K562 (cell line): ENCODE measurements around the gene STAB1. TPM values are rescaled to one million over a fixed set of nuclear protein-coding genes. Genes with fewer than 3 reads are reported as not detected.

Experiments
- ADNP ChIP-seq: fragments of 200-800 bp; sonication (Bioruptor generic); IDR thresholded peaks from 2 replicates; pipeline ENCODE4 v1.6.1; 2016; ENCODE audit warnings: missing genetic modification characterization, missing compliant biosample characterization
- BHLHE40 ChIP-seq: IDR thresholded peaks from 2 replicates; pipeline ENCODE4 v1.6.1; 2011; ENCODE audit warnings: low read length, improper control_type of control experiment
- BRF1 ChIP-seq: IDR thresholded peaks from 3 replicates; pipeline ENCODE4 v1.6.1; 2011; ENCODE audit warnings: borderline replicate concordance, mild to moderate bottlenecking; ENCODE audit not compliant: insufficient read length; ENCODE audit errors: extremely low read depth
- C11orf30 ChIP-seq: fragments of 450-650 bp; IDR thresholded peaks from 2 replicates; pipeline ENCODE4 v1.6.1; 2016; ENCODE audit warnings: low read depth, mild to moderate bottlenecking
- CHD4 ChIP-seq: fragments of 200-600 bp; sonication (generic); IDR thresholded peaks from 3 replicates; pipeline ENCODE4 v1.6.1; 2012; ENCODE audit warnings: low read depth, mild to moderate bottlenecking, mixed read lengths, low read length, inconsistent platforms; ENCODE audit not compliant: insufficient read depth, insufficient replicate concordance, poor library complexity, severe bottlenecking
- ETS2 ChIP-seq: IDR thresholded peaks from 2 replicates; pipeline ENCODE4 v1.6.1; 2016; ENCODE audit warnings: borderline replicate concordance, missing genetic modification characterization, mild to moderate bottlenecking, moderate library complexity, missing compliant biosample characterization; ENCODE audit not compliant: poor library complexity, severe bottlenecking
- FOXP1 ChIP-seq: sonication (generic); formaldehyde crosslinking; IDR thresholded peaks from 2 replicates; pipeline ENCODE4 v1.8.0; 2022; ENCODE audit warnings: mild to moderate bottlenecking, missing genetic modification reagents
- IRF2 ChIP-seq: sonication (generic); formaldehyde crosslinking; IDR thresholded peaks from 2 replicates; pipeline ENCODE4 v1.8.1; 2022; ENCODE audit warnings: mild to moderate bottlenecking, missing genetic modification reagents
- KDM1A ChIP-seq, 2 experiments: fragments of 450-650 bp; IDR thresholded peaks; 2 replicates each; pipeline ENCODE4 v1.6.1; 2016; ENCODE audit warnings: mild to moderate bottlenecking in 2 of 2
- KHSRP ChIP-seq: fragments of 450-650 bp; IDR thresholded peaks from 2 replicates; pipeline ENCODE4 v1.6.1; 2017
- MIER1 ChIP-seq: fragments of 450-650 bp; IDR thresholded peaks from 2 replicates; pipeline ENCODE4 v1.6.1; 2016; ENCODE audit warnings: antibody characterized with exemption, mild to moderate bottlenecking, low read depth
- NCOA6 ChIP-seq: fragments of 450-650 bp; IDR thresholded peaks from 2 replicates; pipeline ENCODE4 v1.6.1; 2017; ENCODE audit warnings: mild to moderate bottlenecking
- NFRKB ChIP-seq: fragments of 450-650 bp; IDR thresholded peaks from 2 replicates; pipeline ENCODE4 v1.6.1; 2016; ENCODE audit warnings: low read depth
- RBBP5 ChIP-seq: fragments of 200-600 bp; sonication (generic); IDR thresholded peaks from 2 replicates; pipeline ENCODE4 v1.6.1; 2012; ENCODE audit warnings: borderline replicate concordance, mild to moderate bottlenecking, low read length, control low read depth, inconsistent platforms; ENCODE audit not compliant: insufficient read depth, poor library complexity, severe bottlenecking
- SIN3A ChIP-seq, 2 experiments: fragments of 150-350 bp in 1 of 2; IDR thresholded peaks; 2 replicates each; pipeline ENCODE4 v1.6.1; 2011 to 2016; ENCODE audit warnings: borderline replicate concordance in 2 of 2, low read depth in 2 of 2, low read length in 2 of 2, mild to moderate bottlenecking in 2 of 2, moderate library complexity in 2 of 2; ENCODE audit not compliant: control insufficient read depth in 1 of 2
- STAT5A ChIP-seq: IDR thresholded peaks from 2 replicates; pipeline ENCODE4 v1.6.1; 2012; ENCODE audit warnings: low read length, inconsistent platforms, borderline replicate concordance
- ZNF174 ChIP-seq: fragments of 250-450 bp; sonication (Bioruptor Pico); IDR thresholded peaks from 2 replicates; pipeline ENCODE4 v1.4.0; 2020; ENCODE audit warnings: mild to moderate bottlenecking
- ZNF384 ChIP-seq: IDR thresholded peaks from 2 replicates; pipeline ENCODE4 v1.6.1; 2012; ENCODE audit warnings: low read depth, low read length, improper control_type of control experiment
- ZNF77 ChIP-seq: fragments of 250-450 bp; sonication (Bioruptor Pico); IDR thresholded peaks from 2 replicates; pipeline ENCODE4 v1.5.0; 2020
- ZNF778 ChIP-seq: fragments of 450-650 bp; formaldehyde crosslinking; IDR thresholded peaks from 2 replicates; pipeline ENCODE4 v1.4.0; 2020; ENCODE audit warnings: mild to moderate bottlenecking, moderate library complexity
- polyA plus RNA-seq, 8 experiments: library from polyadenylated mRNA; depleted of rRNA in 4 of 8; stranded (reverse) in 5 of 8; unstranded in 3 of 8; fragments of >200 nt; fragmentation: Nextera tagmentation in 2 of 8; fragmentation: Illumina TruSeq in 1 of 8; extraction: Ambion mirVana in 2 of 8; extraction: Trizol in 1 of 8; gene quantifications; 2 replicates each; pipeline versions ENCODE4 v1.2.1 to v1.2.3, GENCODE V29; 2011 to 2014; ENCODE audit warnings: inconsistent platforms in 1 of 8, missing spikeins in 1 of 8
- total RNA-seq, 7 experiments: library from RNA; depleted of rRNA in 6 of 7; stranded (reverse); fragments of >200 nt in 6 of 7; fragmentation: Illumina TruSeq in 2 of 7; extraction: Trizol in 2 of 7; gene quantifications; 2 replicates each; pipeline versions ENCODE4 v1.2.1 to v1.2.3, GENCODE V29; 2011 to 2021; ENCODE audit warnings: low replicate concordance in 1 of 7
- TF ChIP-seq, protein P1 (sequence below), 2 experiments: IDR thresholded peaks in 1 of 2; conservative IDR thresholded peaks in 1 of 2; 2 replicates each; pipeline ENCODE4 v1.6.1; 2016; ENCODE audit warnings: low read depth in 2 of 2, mild to moderate bottlenecking in 1 of 2, missing compliant biosample characterization in 1 of 2, missing genetic modification characterization in 1 of 2, moderate library complexity in 1 of 2
- TF ChIP-seq, protein P2 (sequence below): fragments of 450-650 bp; formaldehyde crosslinking; IDR thresholded peaks from 2 replicates; pipeline ENCODE4 v1.4.0; 2020; ENCODE audit warnings: mild to moderate bottlenecking
- TF ChIP-seq, protein P3 (sequence below): fragments of 250-450 bp; sonication (Bioruptor Pico); IDR thresholded peaks from 2 replicates; pipeline ENCODE4 v1.4.0; 2020; ENCODE audit warnings: mild to moderate bottlenecking

STAB1 gene
- total and polyA plus RNA-seq, 9 of the 15 experiments (the other 6 are each of a cell fraction or from before 2014, with no cell fraction given): 0.20 to 3.9 (median 1.2) TPM

DNA sequence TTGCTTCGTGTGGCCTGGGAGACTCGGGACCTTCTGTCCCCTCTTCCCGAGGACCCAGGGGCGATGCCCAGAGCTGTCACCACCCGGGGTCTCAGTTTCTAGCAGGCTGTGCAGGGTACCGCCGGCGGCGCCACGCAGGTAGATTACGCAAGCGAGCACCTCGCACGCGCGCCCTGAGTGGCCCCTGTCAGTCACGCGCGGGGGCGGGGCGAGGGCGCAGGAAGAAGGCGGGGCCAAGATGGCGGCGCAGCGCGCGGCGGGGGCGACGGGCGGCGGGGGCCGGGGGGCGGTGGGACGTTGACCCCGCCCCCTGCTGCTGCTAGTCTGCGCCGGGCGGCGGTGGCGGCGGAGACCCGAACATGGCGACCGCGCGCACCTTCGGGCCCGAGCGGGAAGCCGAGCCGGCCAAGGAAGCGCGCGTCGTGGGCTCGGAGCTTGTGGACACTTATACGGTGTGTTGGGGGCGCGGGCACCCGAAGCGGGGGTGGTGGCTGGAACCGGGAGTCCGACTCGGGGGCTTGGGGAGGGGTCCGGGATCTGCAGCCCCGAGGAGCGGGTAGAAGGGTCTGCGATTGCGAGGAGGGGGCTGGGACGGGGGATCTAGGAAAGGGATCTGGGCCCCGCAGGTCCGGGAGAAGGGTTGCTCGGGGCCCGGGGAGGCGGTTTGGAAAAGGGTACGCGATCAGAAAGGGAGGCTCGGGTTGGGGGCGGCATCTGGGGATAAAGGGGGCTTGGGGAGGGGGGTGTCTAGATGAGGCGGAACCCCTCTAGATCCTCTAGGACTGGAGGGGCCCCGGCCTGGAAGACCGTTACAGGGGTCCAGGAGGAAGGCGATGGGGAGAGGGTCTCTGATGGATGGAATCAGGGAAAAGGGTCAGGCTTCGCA is 39.6 kb upstream of the STAB1 start, which contains the start of gene NISCH (continued):
- TF ChIP-seq NFRKB (no peak), STAT5A (no peak), CHD4 (no peak), ZNF384 (no peak), RBBP5 (no peak), ADNP (tag) (no peak), BHLHE40 (peak; percentile 93), IRF2 (CRISPR knock-in tag) (no peak), MIER1 (no peak), ZNF77 (CRISPR knock-in tag) (no peak), ETS2 (no peak), C11orf30 (no peak), SIN3A (IDR thresholded peaks at IDR 0.05; ENCODE audit: borderline replicate concordance in 2 of 2, control insufficient read depth in 1 of 2, low read depth in 2 of 2, low read length in 2 of 2) (no peak), BRF1 (no peak), NCOA6 (no peak), KHSRP (no peak), FOXP1 (CRISPR knock-in tag) (no peak), ZNF778 (no peak), KDM1A (IDR thresholded peaks at IDR 0.05) (no peak), ZNF174 (CRISPR knock-in tag) (no peak)
- TF ChIP-seq, protein P1, sequence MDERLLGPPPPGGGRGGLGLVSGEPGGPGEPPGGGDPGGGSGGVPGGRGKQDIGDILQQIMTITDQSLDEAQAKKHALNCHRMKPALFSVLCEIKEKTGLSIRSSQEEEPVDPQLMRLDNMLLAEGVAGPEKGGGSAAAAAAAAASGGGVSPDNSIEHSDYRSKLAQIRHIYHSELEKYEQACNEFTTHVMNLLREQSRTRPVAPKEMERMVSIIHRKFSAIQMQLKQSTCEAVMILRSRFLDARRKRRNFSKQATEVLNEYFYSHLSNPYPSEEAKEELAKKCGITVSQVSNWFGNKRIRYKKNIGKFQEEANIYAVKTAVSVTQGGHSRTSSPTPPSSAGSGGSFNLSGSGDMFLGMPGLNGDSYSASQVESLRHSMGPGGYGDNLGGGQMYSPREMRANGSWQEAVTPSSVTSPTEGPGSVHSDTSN (CRISPR knock-in tag; IDR thresholded peaks at IDR 0.05; ENCODE audit: low read depth): peak; percentile 80
- TF ChIP-seq, protein P1 (tag; conservative IDR thresholded peaks at IDR 0.05; ENCODE audit: low read depth): peak; percentile 62
- TF ChIP-seq, protein P2, sequence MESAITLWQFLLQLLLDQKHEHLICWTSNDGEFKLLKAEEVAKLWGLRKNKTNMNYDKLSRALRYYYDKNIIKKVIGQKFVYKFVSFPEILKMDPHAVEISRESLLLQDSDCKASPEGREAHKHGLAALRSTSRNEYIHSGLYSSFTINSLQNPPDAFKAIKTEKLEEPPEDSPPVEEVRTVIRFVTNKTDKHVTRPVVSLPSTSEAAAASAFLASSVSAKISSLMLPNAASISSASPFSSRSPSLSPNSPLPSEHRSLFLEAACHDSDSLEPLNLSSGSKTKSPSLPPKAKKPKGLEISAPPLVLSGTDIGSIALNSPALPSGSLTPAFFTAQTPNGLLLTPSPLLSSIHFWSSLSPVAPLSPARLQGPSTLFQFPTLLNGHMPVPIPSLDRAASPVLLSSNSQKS: no peak
- TF ChIP-seq, protein P3, sequence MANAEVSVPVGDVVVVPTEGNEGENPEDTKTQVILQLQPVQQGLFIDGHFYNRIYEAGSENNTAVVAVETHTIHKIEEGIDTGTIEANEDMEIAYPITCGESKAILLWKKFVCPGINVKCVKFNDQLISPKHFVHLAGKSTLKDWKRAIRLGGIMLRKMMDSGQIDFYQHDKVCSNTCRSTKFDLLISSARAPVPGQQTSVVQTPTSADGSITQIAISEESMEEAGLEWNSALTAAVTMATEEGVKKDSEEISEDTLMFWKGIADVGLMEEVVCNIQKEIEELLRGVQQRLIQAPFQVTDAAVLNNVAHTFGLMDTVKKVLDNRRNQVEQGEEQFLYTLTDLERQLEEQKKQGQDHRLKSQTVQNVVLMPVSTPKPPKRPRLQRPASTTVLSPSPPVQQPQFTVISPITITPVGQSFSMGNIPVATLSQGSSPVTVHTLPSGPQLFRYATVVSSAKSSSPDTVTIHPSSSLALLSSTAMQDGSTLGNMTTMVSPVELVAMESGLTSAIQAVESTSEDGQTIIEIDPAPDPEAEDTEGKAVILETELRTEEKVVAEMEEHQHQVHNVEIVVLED (CRISPR knock-in tag): peak; percentile 55
